HG03558 (cell line): ENCODE data around the gene PLLP.

Source experiments
- ATAC-seq: cut with Tn5 transposase; IDR thresholded peaks from one replicate; pipeline ENCODE4 v1.9.1; 2021; ENCODE audit warnings: moderate number of reproducible peaks; ENCODE audit not compliant: unreplicated experiment; ENCODE audit errors: extremely low read depth

The PLLP gene

GRCh38 chr16:57303021-57303909 lies 18.8 kb upstream of the PLLP start:
- ATAC-seq = no peak

GRCh38 chr16:57301126-57301817 lies 16.8 kb upstream of the PLLP start:
- no peak for ATAC-seq

DNA sequence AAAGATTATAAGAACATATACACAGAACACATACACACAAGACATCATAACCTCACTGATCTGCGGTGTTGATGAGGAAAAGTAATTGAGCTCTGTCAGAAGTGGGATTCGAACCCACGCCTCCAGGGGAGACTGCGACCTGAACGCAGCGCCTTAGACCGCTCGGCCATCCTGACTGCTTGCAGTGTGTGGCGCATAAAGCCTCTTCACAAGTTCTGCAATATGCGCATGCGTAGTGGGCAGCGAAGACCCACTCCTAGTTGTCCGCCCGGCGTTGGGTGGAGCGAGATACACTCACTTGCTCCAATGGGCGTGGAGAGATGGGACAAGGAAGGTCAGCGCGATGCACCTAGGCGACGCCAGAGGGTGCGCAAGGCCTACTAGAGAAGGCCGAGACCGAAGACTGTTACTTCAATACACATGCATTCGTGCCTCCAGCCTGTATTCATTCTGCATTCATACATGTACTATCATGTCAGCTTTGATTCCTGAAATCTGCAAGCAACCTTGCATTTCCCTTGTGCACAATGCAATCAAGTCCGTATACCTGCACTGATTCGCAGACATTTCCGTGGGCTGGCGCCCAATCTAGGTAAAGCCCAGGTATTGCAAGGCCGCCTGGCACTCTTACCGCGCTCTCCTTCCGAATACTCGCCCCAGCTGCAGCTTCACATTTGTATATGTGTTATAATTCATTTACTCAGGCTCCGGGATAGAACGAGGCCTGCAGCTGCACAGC lies 16.1 kb upstream of the PLLP start:
- peak; percentile 77 for ATAC-seq

GRCh38 chr16:57299719-57300386 lies 15.4 kb upstream of the PLLP start:
- peak; percentile 27 for ATAC-seq

DNA sequence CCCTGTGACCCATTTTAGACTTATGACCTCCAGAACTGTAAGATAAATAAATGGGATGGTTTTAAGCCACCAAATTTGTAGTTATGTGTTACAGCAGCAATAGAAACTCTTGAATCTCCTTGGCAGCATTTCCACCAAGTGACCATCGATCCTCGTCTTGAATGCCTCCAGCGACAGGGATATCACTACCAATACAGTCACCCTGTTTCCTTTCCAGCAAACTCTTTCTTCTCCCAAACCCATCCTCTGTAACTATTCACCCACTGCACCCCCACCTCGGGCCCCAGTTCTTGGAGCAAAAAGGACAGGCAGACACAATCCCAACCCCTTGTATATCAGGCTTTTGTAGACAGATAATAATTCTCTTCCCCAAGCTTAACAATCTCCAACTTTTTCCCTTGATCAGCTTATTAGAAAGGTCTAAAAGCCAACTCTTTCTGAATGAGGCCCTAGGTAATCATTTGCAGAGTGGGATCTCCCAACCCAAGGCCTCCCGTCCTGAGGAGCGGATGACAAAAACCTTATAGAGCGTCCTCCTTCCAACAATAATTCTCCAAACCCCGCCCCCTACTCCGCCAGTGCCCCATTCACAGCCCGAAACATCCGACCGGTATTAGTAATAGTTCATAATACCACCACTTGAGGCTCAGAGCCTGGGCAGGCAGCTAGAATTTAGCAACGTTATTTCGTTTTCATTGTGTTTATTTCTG lies 14.7 kb upstream of the PLLP start:
- no peak for ATAC-seq

- no peak for ATAC-seq
Observed at GRCh38 chr16:57297856-57298255, 13.4 kb upstream of the PLLP start.

DNA sequence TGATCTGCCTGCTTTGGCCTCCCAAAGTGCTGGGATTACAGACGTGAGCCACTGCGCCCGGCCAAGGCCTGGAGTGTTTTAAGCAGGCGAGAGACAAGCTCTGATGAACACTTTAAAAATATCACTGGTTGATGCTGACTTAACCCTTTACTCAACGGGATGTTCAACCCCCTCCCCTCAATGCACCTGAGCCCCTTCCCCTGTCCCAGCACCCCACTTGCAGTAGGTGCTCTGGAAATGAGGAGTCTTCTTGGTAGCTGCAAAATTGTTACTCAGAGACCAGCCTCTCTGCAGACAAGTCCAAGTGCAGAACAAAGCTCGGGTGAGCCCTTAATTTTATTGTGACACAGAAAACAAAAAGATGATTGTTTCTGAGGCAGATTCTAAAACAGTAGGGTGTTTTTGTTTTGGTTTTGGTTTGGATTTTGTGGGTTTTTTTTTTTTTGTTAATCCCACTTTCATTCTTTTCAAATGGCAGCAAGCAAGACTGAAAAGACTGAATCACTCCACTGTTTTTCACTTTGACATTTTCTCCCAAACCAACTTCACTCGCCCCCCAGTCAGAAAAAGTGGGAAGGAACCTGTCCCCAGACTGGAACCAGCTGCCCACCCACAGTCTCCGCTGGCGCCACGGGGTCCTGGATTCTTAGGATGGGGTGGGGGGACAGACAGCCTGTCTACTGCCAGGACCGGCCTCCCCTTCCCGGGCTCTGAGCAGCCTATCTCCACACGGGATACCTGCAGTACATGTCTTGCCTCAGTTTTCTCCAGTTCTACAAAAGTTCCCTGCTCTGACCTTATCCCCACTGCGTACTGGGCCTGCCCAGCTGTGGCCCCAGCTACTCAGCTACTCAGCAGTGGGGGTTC lies 5.2 kb upstream of the PLLP start:
- no peak for ATAC-seq

- ATAC-seq = no peak
Observed at GRCh38 chr16:57285379-57285778, 907 bp upstream of the PLLP start.

GRCh38 chr16:57284952-57285363 lies 486 bp upstream of the PLLP start:
- ATAC-seq = no peak

DNA sequence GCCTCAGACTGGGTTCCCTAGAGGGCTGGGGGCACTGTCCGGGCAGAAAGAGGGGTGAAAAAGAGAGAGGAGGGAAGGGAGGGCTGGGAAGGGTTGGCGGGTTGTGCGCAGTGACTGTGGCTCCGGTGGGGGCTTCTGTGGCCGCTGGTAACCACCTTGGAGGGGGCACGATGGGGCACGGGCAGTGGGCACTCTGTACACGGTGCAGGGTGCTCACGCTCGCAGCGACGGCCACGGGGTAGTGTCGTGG lies 588 bp downstream of the PLLP start:
- ATAC-seq = no peak

DNA sequence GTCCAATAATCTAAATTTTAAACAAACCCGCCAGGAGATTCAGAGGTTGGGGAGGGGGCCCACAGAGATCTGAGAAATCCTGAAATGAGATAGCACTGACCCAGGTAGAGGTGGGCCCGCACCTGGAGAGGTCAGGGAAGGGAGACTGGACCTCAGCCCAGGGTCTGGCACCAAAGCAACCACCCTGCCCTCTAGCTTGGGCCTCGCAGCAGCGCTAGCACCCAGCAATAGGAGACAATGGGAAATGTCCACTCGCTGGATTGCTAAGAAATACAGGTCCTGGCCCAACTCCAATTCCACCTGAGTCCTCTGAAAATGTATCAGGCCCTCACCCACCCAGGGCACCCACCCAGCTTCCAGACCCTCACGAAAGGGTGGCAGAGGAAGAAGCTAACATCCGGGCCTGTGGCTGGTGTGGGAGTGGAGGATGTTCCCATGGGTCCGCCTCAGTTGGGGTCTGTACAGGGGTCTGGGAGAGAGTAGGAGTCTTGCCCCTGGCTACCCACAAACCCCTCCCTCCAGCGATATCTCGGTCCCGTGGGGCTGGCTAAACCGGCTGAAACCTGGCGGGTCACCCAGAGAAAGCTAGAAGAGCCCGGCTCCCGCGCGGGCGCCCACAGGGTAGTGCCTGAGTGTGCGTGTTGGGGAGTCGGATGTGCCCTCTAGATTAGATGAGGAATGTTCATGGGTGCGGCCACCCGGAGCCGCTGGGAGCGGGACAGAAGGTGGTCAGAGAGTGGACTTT lies 1.1 kb downstream of the PLLP start:
- no peak for ATAC-seq

DNA sequence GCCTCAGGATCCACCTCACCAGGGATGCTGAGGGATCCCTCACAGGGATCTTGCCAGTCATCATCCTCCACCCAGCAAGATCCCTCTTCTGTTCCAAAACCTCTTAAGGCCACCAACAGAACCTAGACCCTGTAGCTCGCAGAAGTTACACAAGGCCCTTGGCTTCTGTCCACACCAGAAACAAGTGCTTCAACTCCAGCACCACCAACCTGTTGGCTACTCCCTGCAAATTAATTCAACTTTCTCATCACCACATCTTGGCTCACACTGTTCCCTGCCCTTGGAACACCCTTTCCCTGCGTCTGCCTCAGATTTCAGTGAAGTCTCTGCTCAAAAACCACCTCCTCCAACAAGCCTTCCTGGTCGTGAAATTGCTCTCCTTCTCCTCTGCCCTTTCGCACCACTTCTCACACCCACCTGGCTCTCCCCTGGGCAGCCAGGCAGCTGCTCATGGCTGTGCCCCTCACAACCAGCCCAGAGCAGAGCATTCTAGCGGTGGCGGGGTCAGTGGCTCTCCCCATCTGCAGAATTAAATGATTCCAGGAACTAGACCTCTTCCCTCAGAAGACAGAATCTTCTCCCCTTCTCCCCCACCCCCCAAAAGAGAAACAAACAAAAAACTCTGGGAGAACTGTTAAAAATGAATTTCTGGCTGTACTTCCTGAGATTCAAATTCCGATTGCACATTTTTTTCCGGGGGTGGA lies 1.8 kb downstream of the PLLP start:
- ATAC-seq = no peak

DNA sequence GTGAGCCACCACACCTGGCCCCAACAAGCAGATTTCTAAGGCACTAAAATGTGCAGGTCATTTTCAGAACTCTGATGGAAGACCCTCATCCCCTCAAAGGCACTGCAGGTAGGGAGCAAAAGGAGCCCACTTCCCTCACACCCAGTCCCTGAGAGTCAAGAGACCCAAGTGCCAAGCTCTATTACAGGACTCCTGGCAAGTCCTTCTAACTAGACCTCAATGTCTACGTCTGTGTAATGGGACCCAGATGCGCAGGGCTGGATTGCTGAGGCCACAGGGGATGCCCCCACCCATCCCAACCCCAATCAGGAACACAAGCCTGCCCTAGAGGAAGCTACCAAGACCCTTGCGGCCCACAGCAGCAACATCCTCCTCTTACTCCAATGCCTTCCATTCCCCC lies 2.7 kb downstream of the PLLP start:
- no peak for ATAC-seq

DNA sequence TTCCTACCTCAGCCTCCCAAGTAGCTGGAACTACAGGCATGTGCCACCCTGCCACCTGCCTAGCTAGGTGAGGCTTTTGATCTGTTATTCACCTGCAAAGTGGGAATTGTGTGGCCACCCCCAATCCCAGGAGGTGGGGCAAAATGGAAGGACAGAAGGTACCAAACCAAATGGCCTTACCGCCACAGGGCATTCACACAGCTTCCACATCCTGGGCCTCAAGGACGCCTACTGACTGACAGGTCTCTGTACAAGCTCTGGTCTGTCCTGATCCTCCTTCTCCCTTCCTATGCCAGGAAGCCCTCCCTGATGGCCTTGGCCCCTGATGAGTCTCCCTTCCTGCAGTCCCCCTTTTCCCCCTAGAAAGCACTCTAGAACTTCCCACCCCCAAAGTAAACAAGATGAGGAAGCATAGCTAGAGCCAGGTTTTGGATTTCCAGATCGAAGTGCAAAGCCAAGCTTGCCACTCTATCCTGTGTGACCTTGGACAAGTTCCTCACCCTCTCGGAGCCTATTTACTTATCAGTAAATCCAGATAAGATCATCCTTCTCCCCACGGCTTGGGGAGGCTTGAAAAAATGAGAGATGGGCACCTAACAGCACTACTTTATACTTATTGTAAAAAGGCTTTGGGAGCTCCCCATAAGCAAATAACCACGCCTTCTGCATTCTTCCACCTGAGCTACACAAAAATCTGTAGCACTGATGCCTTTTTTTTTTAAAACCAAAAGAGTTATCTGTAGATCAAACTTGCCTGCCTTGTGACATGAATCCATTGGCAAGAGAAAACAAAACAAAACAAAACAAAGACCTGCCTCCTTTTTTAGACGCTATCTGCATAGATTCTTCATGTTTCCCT lies 4.5 kb downstream of the PLLP start:
- no peak for ATAC-seq

GRCh38 chr16:57278494-57278893 lies 6.0 kb downstream of the PLLP start:
- no peak for ATAC-seq

DNA sequence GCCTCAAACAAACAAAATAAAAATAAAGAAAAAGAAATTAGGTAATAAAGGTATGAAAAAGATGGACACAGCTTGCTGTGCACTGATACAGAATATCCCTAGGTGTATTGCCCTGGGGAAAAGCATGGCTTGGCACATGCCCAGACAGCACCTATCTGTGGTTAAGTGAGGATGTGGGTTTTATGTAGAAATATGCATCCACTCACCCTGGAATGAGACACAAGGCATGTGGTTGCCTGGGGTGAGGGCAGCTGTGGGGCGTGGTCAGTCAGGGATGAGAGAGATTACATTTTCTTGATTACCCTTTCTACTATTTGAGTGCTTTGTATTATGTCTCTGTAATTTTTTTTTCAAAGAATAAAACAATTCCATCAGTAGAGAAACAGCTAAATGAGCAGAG lies 6.9 kb downstream of the PLLP start:
- ATAC-seq = no peak

DNA sequence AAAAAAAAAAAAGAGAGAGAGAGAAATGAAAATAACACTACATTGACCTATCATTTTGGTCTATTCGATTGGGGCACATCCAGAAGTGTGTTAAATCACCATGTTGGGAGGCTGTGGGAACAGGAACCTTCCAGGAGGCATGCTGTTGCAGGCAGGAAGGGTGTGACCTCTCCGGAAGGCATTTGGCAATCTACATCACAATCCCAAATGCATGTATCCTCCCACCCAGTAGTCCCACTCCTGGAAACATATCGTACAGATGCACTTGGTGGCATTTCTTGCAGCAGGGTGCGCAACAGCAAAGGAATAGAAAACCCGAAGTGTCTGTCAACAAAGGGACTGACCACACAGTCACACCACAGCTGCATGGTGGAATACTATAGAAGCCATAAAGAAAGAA lies 7.9 kb downstream of the PLLP start:
- ATAC-seq = no peak
